Globus pallidus (tissue), 1 donor: ENCODE results near the gene ING5.
"Not testable (repeated sequence)": the region's sequence is repeated elsewhere in the genome, so short reads cannot be mapped to it uniquely, and the experiment has no call there.

Experiments used
- DNase-seq: peaks from one replicate; pipeline ENCODE4 v3.0.0-alpha.2; 2015; ENCODE audit warnings: low spot score

ING5 gene

GRCh38 chr2:241739177-241739576, 37.3 kb downstream of the ING5 start:
- no peak for DNase-seq

GRCh38 chr2:241739651-241740050, 37.8 kb downstream of the ING5 start:
- no peak for DNase-seq

- no peak for DNase-seq
These were observed 39.2 kb downstream of the ING5 start for GRCh38 chr2:241741016-241741415.

DNA sequence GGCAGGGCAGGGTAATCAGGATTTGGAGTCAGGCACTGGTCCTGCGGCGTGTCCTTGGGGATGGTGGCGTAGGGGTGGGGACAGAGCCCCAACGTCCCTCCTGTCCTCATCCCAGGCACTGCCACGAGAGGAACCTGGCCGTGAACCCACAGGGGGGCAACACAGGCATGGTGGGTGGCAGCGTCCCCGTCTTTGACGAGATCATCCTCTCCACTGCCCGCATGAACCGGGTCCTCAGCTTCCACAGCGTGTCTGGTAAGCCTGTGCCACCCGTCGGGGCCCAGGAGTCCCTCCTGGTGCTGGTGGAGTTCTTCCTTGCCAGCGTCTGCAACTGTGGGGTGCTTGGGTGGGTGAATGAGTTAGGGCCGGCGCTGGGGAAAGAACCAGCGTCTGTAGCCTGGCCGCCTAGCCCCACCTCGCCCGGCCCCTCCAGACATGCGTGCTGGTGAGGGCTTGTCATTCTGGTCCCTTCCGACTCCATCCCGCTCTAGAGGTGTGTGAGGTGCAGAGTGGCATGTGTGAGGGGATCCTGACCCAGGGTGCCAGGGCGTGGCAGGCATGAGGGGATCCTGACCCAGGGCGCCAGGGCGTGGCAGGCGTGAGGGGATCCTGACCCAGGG, 40.6 kb downstream of the ING5 start:
- no peak for DNase-seq

GRCh38 chr2:241743008-241743407, 41.2 kb downstream of the ING5 start:
- DNase-seq: not testable (repeated sequence)

- DNase-seq: no peak
These were observed 41.8 kb downstream of the ING5 start for GRCh38 chr2:241743620-241744019.

DNA sequence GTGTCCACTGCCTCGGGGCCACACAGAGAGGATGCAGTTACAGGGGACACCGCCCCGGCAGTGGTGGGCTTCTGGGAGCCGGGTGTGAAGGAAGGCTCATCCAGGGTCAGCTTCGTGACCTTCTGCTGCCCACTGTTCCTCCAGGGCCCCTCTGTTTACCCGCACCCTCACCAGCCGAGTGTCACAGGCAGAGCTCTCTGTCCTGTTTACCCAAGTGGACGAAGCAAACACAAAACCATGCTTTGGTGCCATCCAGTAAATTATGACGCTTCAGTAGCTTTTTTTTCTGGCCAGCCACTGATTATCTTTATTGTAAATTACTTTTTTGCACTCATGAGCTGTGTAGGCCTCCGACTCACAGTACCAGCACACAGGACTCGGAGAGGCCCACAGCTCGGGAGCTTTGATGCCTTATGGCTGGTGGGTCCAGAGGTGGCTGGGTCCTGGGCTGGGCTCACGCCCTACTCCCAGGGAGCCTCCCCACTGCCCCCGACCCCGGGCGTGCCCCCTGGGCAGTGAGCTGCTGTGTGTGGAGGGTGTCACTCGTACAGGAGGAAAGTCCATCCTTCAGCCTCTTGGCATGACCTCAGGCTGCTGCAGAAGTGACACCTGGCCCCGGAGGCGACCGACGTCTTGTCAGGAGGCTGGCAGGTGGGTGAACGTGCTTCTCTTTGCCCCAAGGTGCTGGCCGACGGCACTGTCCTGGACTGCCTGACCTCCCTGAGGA, 42.4 kb downstream of the ING5 start:
- DNase-seq: no peak

- no peak for DNase-seq
These were observed 43.4 kb downstream of the ING5 start for GRCh38 chr2:241745276-241745675.

DNA sequence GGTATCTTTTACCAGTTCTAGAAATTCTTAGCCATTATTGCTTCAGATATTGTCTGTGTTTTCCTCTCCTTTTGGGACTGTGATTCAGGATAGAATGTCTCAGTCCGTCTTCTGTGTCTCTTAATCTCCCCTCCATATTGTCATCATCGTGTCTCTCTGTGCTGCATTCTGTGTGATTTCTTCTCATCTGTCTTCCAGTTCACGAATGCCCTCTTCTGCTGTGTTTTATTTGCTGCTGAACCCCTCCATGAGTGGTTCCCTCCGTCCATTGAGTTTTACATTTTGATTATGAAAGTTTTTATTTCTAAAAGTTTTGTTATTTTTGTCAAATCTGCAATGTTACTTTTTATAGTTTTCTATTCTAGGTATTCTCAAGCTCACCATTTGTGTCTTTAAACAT, 44.2 kb downstream of the ING5 start:
- DNase-seq: no peak

DNA sequence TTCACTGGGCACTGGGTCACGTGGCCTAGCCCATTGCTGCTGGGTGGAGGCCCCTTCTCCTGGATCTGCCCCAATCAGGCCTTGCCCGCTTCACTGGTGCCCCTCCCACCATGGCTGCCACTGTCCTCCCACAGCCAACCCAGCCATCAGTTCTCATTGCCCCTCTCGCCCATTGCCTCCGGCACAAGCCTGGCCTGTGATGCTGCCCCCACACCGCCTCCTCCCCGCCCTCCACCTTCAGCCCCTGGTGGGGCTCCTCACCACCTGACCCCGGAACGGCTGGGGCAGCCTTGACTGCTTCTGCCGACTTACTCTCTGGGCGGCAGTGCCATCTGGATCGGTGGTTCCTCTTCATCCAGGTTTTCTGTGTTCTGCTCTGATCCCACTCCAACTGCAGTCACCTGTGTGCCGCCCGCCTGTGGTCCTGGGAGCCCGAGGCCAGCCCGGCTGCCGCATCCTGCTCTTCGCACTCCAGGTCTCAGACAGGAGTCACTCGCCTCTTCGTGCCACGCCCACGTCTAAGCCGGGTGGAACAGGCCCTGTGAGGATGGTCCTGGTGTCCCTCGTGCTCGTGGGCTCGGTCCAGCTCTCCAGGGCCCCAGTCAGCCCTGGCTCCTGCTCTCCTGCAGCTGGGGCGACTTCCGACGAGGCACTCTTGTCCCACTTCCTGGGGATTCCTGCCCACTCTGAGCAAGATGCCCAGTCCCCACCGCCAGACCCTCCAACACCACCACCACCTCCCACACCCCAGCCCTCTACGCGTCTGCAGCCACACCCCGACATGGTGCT, 46.8 kb downstream of the ING5 start:
- no peak for DNase-seq

GRCh38 chr2:241750076-241750840, 48.4 kb downstream of the ING5 start:
- DNase-seq: no peak

DNA sequence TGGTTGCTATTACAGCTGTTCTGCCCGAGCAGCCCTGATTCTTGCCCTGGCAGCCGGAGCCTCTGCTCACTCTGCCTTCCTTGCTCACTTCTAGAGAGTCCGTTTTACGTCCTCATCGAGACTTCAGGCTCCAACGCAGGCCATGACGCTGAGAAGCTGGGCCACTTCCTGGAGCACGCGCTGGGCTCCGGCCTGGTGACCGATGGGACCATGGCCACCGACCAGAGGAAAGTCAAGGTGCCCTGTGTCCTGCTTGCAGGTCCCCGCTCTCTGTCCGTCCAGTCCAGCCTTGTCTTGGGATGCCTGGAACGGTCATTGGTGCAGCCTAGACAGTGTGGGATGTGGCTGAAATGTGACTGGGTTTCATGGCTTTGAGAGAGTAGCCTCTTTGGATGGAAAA, 49.3 kb downstream of the ING5 start:
- DNase-seq: no peak

DNA sequence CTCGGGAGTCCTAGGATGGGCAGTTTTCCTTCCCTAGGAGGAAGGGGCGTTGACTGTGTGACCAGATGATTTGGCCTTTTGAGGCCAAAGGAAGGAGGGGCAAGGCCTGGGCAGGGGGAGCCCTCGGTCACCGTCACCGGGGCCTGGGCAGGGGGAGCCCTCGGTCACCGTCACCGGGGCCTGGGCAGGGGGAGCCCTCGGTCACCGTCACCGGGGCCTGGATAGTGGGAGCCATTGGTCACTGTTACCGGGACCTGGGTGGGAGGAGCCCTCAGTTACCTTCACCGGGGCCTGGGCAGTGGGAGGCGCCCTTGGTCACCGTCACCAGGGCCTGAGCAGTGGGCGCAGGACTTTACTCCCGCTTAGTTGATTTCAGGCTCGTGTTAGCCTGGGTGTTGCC, 49.9 kb downstream of the ING5 start:
- no peak for DNase-seq

- DNase-seq: no peak
These were observed 50.4 kb downstream of the ING5 start for GRCh38 chr2:241752253-241752652.

GRCh38 chr2:241752689-241753276, 50.9 kb downstream of the ING5 start:
- DNase-seq: no peak

DNA sequence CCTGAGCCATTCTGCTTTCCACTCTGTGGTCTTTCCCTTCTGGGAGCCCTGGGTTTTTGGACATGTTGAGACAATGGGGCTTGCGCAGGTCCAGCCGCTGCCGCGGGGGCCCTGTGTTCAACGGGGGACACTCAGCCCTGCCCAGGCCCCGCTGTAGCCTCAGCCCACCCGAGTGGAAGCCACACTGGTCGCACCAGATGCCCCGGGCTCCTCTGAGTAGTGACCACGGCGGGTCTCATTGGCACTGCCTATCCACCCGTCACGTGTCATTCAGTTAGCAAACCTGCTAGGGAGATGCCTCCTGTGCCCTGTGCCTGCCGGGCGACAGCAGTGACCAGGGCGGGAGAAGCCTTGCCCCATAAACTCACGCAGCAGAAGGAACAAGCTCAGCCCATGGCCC, 51.7 kb downstream of the ING5 start:
- no peak for DNase-seq

- no peak for DNase-seq
These were observed 52.2 kb downstream of the ING5 start for GRCh38 chr2:241754042-241754441.

GRCh38 chr2:241755166-241755565, 53.3 kb downstream of the ING5 start:
- no peak for DNase-seq

DNA sequence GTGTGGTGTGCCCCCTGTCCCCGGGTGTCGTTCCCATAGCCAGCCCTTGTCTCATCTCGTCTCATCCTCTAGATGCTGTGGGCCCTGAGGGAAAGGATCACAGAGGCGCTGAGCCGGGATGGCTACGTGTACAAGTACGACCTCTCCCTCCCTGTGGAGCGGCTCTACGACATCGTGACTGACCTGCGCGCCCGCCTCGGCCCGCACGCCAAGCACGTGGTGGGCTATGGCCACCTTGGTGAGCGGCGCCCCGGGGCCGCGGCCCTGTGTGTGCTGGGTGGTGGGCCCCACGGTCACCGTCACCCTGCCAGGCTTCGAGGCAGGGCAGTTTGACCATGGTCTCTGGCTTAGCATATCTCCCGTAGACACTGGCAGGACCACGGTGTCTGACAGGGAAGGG, 53.9 kb downstream of the ING5 start:
- DNase-seq: no peak

DNA sequence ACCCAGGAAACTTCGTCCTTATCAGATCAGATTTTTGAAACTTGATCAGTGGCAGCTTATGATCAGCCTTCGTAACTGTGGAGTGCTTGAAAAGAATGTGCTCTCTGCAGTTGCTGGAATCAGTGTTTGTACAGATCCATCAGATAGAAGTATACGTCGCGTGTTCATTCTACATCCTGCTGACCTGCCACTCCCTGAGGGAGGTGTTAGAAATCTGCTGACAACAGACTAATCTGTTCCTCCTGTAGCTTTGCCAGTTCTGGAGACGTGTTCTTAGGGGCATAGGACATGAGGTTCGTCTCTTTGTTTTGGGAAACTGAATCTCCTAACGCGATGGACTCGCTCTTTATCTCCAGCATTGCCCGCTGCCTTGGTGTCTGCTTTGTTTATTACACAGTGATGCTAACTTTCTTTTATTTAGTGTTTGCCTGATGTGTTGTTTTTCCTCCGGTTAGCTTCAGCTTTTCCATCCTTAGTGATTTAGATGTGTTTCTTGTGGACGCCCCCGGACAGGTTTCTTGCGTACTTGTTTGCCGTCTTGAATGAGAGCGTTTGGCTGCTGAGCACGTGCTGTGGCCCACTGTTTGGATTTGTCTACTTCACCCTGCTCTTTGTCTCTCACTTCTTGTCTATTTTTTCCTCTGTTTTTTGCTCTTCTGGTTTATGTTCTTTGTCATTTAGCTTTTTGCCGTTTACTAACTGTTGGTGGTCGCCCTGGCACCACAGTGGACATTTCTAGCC, 57.4 kb downstream of the ING5 start:
- no peak for DNase-seq

- DNase-seq: not testable (repeated sequence)
These were observed 58.1 kb downstream of the ING5 start for GRCh38 chr2:241759893-241760292.
